GM19328 (cell line): ENCODE measurements around the gene DOCK7.

ENCODE experiments used
- ATAC-seq: cut with Tn5 transposase; IDR thresholded peaks from one replicate; pipeline ENCODE4 v1.9.1; 2021; ENCODE audit warnings: mild to moderate bottlenecking, moderate library complexity; ENCODE audit not compliant: unreplicated experiment

The DOCK7 gene

DNA sequence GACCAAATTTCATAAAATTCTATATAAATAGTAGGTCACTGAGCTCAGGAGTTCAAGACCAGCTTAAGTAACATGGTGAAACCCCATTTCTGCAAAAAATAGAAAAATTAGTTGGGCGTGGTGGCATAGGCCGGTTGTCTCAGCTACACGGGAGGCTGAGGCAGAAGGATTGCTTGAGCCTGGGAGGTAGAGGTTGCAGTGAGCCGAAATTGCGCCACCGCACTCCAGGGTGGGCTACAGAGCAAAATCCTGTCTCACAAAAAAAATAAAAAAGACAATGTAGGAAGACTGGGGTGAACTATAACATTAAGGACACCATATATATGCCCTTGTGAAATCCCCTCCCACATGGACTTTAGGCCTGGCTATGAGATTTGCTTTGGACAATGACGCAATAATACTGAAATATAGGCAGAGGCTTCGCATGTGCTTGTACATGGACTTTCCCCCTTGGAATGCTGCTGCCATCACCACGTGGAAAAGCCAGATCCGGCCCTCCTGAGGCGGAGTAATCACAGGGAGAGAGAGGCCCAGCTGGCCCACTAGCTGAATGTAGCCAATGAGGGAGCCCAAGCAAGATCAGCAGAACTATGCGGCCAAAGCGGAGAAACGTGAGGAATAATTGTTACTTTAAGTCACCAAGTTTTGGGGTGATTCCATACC, 264.5 kb downstream of the DOCK7 start:
- no peak for ATAC-seq

- no peak for ATAC-seq
These were observed 268.0 kb downstream of the DOCK7 start for GRCh38 chr1:62420214-62420613.

GRCh38 chr1:62417351-62417999, 270.7 kb downstream of the DOCK7 start:
- ATAC-seq = no peak

- no peak for ATAC-seq
These were observed 272.5 kb downstream of the DOCK7 start for GRCh38 chr1:62415687-62416086.

GRCh38 chr1:62407398-62408009, 280.7 kb downstream of the DOCK7 start:
- ATAC-seq = no peak

DNA sequence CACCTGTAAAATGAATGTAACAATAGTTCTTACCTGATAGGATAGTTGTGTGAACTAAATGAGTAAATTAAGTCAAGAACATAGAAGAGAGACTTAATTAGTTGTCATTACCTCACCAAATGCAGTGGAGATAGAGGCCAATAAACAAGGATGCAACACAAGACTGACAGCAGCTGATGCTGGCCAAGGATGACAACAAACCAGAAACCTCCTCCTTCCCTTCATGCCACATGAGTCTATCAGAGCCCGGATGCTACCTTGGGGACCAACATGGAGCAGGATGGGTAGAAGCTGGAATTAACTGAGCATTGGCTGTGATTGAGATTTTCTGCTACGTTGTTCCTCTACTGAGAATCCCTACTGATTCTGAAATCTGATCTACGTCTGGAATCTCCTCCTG, 281.6 kb downstream of the DOCK7 start:
- no peak for ATAC-seq

DNA sequence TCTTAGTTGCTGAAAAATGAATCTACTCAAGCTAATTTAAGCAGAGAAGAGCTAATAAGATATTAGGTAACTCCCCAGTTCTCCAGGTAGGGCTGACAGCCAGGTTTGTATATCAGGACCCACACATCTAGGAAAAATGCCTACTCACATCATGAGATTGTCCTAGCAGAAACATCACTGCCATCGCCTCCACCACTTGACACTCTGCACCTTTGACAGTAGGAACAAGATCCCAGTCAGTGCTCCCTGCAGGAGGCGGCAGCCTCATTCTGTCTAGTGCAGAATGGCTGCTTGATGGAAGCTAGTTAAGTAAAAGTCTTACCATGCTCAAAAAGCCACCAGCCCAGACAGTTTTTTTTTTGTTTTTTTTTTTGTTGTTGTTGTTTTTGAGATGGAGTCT, 282.9 kb downstream of the DOCK7 start:
- ATAC-seq = no peak
